GM12878 (cell line): ENCODE results near the gene EYS. TPM values are rescaled to one million over a fixed set of nuclear protein-coding genes. Genes with fewer than 3 reads are reported as not detected.

Experiments
- ATAC-seq: fragments of 200-7000 bp; cut with Tn5 transposase; 3 replicates; pipeline ENCODE4 v1.9.1; 2020; ENCODE audit warnings: mild to moderate bottlenecking, moderate library complexity
- BruUV-seq: library from RNA; stranded (reverse); fragments of 400-500 nt; replicated peaks from 2 replicates; lab custom pipeline; 2021; lab: Mats Ljungman, UMichigan
- CTCF ChIA-PET: fragments of 300-600 bp; sonication (Branson Sonifier 250); formaldehyde crosslinking; extraction: SDS; loops from one replicate; lab custom pipeline; 2021; ENCODE audit warnings: inconsistent platforms; lab: Yijun Ruan, JAX
- POLR2A ChIA-PET: fragments of 350-600 bp; formaldehyde crosslinking; extraction: SDS; loops from one replicate; lab custom pipeline; 2021; ENCODE audit warnings: inconsistent platforms; lab: Charles Lee
- RAD21 ChIA-PET: fragments of 300-600 bp; sonication (Branson Sonifier 250); formaldehyde crosslinking; loops from one replicate; lab custom pipeline; 2023; ENCODE audit warnings: antibody characterized with exemption; ENCODE audit not compliant: unreplicated experiment; lab: Charles Lee
- SMC1A ChIA-PET: fragments of 300-600 bp; sonication (Branson Sonifier 250); formaldehyde crosslinking; loops from one replicate; lab custom pipeline; 2023; ENCODE audit not compliant: unreplicated experiment, uncharacterized antibody; lab: Charles Lee
- DNase-seq: peaks from one replicate; pipeline ENCODE4 v3.0.0-alpha.2; 2011; ENCODE audit warnings: low read depth, low spot score
- FAIRE-seq: peaks from 3 replicates; lab custom pipeline; 2011; peaks lifted over from hg19 to GRCh38; lab: Jason Lieb, UNC
- H2AFZ ChIP-seq: 2 replicates; pipeline ENCODE4 v1.6.0; 2011; ENCODE audit warnings: low read depth, low read length, control low read depth; ENCODE audit not compliant: control insufficient read depth
- H3K27ac ChIP-seq: 2 replicates; pipeline ENCODE4 v1.5.1; 2011; ENCODE audit warnings: control low read depth; ENCODE audit not compliant: control insufficient read depth, insufficient read depth
- H3K27me3 ChIP-seq, 2 experiments: replicated peaks in 1 of 2; 2 replicates each; pipeline versions ENCODE4 v1.6.0 to v1.6.1; 2011; ENCODE audit warnings: low read length in 1 of 2; ENCODE audit not compliant: control insufficient read depth in 2 of 2, insufficient read depth in 2 of 2
- H3K36me3 ChIP-seq, 2 experiments: 2 replicates each; pipeline ENCODE4 v1.5.1; 2011; ENCODE audit warnings: low read length in 1 of 2; ENCODE audit not compliant: control insufficient read depth in 2 of 2, insufficient read depth in 2 of 2
- H3K4me1 ChIP-seq: 2 replicates; pipeline ENCODE4 v1.6.1; 2011; ENCODE audit warnings: mild to moderate bottlenecking, low read length, moderate library complexity, mixed read lengths; ENCODE audit not compliant: control insufficient read depth, insufficient read depth
- H3K4me2 ChIP-seq: 2 replicates; pipeline ENCODE4 v1.6.0; 2011; ENCODE audit warnings: control low read depth; ENCODE audit not compliant: control insufficient read depth, insufficient read depth
- H3K4me3 ChIP-seq: fragments of 200-600 bp; sonication (generic); 2 replicates; pipeline ENCODE4 v1.5.1; 2016
- H3K79me2 ChIP-seq: 2 replicates; pipeline ENCODE4 v1.6.0; 2011; ENCODE audit warnings: low read length; ENCODE audit not compliant: control insufficient read depth, insufficient read depth
- H3K9ac ChIP-seq: 2 replicates; pipeline ENCODE4 v1.8.0; 2011; ENCODE audit warnings: low read length, control low read depth, mixed read lengths; ENCODE audit not compliant: control insufficient read depth, insufficient read depth
- H3K9me3 ChIP-seq: replicated peaks from 3 replicates; pipeline ENCODE4 v1.5.1; 2011; ENCODE audit warnings: mild to moderate bottlenecking, low read length; ENCODE audit not compliant: control insufficient read depth, insufficient read depth
- H4K20me1 ChIP-seq: 2 replicates; pipeline ENCODE4 v1.6.0; 2011; ENCODE audit not compliant: control insufficient read depth, insufficient read depth
- ASH2L ChIP-seq: fragments of 300-600, 200-600 bp; sonication (generic); IDR thresholded peaks from 2 replicates; pipeline ENCODE4 v1.6.1; 2017; ENCODE audit warnings: low read depth, mild to moderate bottlenecking, borderline replicate concordance
- ATF7 ChIP-seq: fragments of 450-650 bp; IDR thresholded peaks from 2 replicates; pipeline ENCODE4 v1.6.1; 2016; ENCODE audit warnings: low read depth, mild to moderate bottlenecking
- NR2C1 ChIP-seq: fragments of 450-650 bp; IDR thresholded peaks from 2 replicates; pipeline ENCODE4 v1.6.1; 2017; ENCODE audit warnings: antibody characterized with exemption, mild to moderate bottlenecking, moderate library complexity
- TARDBP ChIP-seq: IDR thresholded peaks from 2 replicates; pipeline ENCODE4 v1.6.1; 2016; ENCODE audit warnings: borderline replicate concordance
- USF2 ChIP-seq: IDR thresholded peaks from 2 replicates; pipeline ENCODE4 v1.6.1; 2011; ENCODE audit warnings: low read depth, low read length, improper control_type of control experiment, borderline replicate concordance
- WRNIP1 ChIP-seq: IDR thresholded peaks from 2 replicates; pipeline ENCODE4 v1.6.1; 2011; ENCODE audit warnings: low read depth, low read length, improper control_type of control experiment, borderline replicate concordance
- ZNF622 ChIP-seq: fragments of 450-650 bp; IDR thresholded peaks from 2 replicates; pipeline ENCODE4 v1.6.1; 2017; ENCODE audit warnings: mild to moderate bottlenecking, inconsistent platforms
- WGBS: methylation state at CpG from one replicate; pipeline ENCODE4 v1.1.6; 2016; ENCODE audit warnings: low lambda C conversion rate; ENCODE audit not compliant: insufficient replicate concordance, insufficient coverage; ENCODE audit errors: missing lambda C conversion rate; 5-methylcytosine and 5-hydroxymethylcytosine counted together
- in situ Hi-C: fragments of 300-500 bp; cut with MboI; formaldehyde crosslinking; loops from 9 replicates; pipeline ENCODE4 v1.14.3; 2018; ENCODE audit warnings: mixed read lengths
- intact Hi-C: fragments of 100-400 bp; cut with micrococcal nuclease; formaldehyde crosslinking; loops from one replicate; pipeline ENCODE4 v1.14.2; 2022; ENCODE audit not compliant: unreplicated experiment
- polyA plus RNA-seq, 11 experiments: library from polyadenylated mRNA; depleted of rRNA in 4 of 11; unstranded in 6 of 11; stranded (reverse) in 5 of 11; fragments of >200 nt; fragmentation: Nextera tagmentation in 4 of 11; fragmentation: Illumina TruSeq in 1 of 11; extraction: Ambion mirVana in 4 of 11; extraction: Trizol in 1 of 11; gene quantifications; 1 replicate in 1 of 11; 2 replicates in 10 of 11; pipeline versions ENCODE4 v1.2.1 to v1.2.3, GENCODE V29; 2011 to 2016; ENCODE audit warnings: inconsistent platforms in 2 of 11, missing spikeins in 2 of 11, low read depth in 1 of 11
- total RNA-seq, 4 experiments: library from RNA; depleted of rRNA in 3 of 4; stranded (reverse); fragments of >200 nt in 3 of 4; fragmentation: Illumina TruSeq in 1 of 4; extraction: Trizol in 1 of 4; gene quantifications; 2 replicates each; pipeline versions ENCODE4 v1.2.1 to v1.2.3, GENCODE V29; 2013 to 2021

The EYS gene
- total and polyA plus RNA-seq, 10 of the 15 experiments (the other 5 are each of a cell fraction or from before 2014, with no cell fraction given) = under 0.01 to 0.14 (median 0.02) TPM; not detected in 1

GRCh38 chr6:63919556-63920110, 1787.4 kb downstream of the EYS start:
- ChIA-PET CTCF (interaction anchor here (1.3 kb wide), 1 partner anchor 411 kb away, joined by 4 read pairs; no protein-coding TSS in a partner anchor), RAD21 (interaction anchor here (1.4 kb wide), 1 partner anchor 412 kb away, joined by 3 read pairs; no protein-coding TSS in a partner anchor), SMC1A (no interaction called here), POLR2A (no interaction called here)
- intact Hi-C loops (no loop called here), in situ Hi-C loops (loop anchor here (5.0 kb wide), 1 partner anchor 413 kb away; no protein-coding TSS in a partner anchor)
- H3K27ac ChIP-seq = no peak overlapping the region
- FAIRE-seq (no peak), DNase-seq (no peak), ATAC-seq (no peak)
- H4K20me1 ChIP-seq = no peaks in the 10 kb centered on the region
- H2AFZ ChIP-seq = no peak overlapping the region
- 28% methylated on average over 7 of the region's 7 CpGs for WGBS
- BruUV-seq = no TSS peak
- no peaks in the 10 kb centered on the region for H3K36me3 ChIP-seq
- H3K27me3 ChIP-seq = no peaks in the 10 kb centered on the region
- TF ChIP-seq ASH2L (no peak), ZNF622 (no peak), USF2 (no peak), TARDBP (no peak), NR2C1 (no peak), WRNIP1 (no peak), ATF7 (no peak)
- no peak overlapping the region for H3K9ac ChIP-seq
- H3K79me2 ChIP-seq = no peaks in the 10 kb centered on the region
- H3K4me3 ChIP-seq = no peak overlapping the region
- no peaks in the 10 kb centered on the region for H3K4me1 ChIP-seq
- no peak overlapping the region for H3K4me2 ChIP-seq
- H3K9me3 ChIP-seq = no peaks in the 10 kb centered on the region
